Neural crest cell (in vitro differentiated cells): ENCODE measurements around the gene CDK15. TPM values are rescaled to one million over a fixed set of nuclear protein-coding genes. Genes with fewer than 3 reads are reported as not detected.

Experiments
- DNase-seq: peaks from one replicate; pipeline ENCODE4 v3.0.0; 2021; ENCODE audit warnings: low read depth, mixed read lengths, low spot score
- H3K27ac Mint-ChIP-seq: one replicate; pipeline ENCODE4 v1.8.0; 2021; ENCODE audit warnings: mild to moderate bottlenecking, mixed read lengths; ENCODE audit not compliant: unreplicated experiment
- H3K27me3 Mint-ChIP-seq: 2 replicates; pipeline ENCODE4 v1.8.0; 2021; ENCODE audit warnings: low read depth, mild to moderate bottlenecking, mixed read lengths
- H3K36me3 Mint-ChIP-seq: 2 replicates; pipeline ENCODE4 v1.8.0; 2021; ENCODE audit warnings: low read depth, mild to moderate bottlenecking, mixed read lengths
- H3K4me1 Mint-ChIP-seq: 2 replicates; pipeline ENCODE4 v1.8.0; 2021; ENCODE audit warnings: mixed read lengths
- H3K4me3 Mint-ChIP-seq: one replicate; pipeline ENCODE4 v1.8.0; 2021; ENCODE audit warnings: mild to moderate bottlenecking, mixed read lengths
- H3K9me3 Mint-ChIP-seq: 2 replicates; pipeline ENCODE4 v1.8.0; 2021; ENCODE audit warnings: mixed read lengths
- CTCF ChIP-seq: fragments of 200-600 bp; sonication (generic); conservative IDR thresholded peaks from 2 replicates; pipeline ENCODE4 v1.5.0; 2021; ENCODE audit warnings: antibody characterized with exemption, mild to moderate bottlenecking
- total RNA-seq: library from RNA; stranded (reverse); gene quantifications from 2 replicates; pipeline ENCODE4 v1.2.1, GENCODE V29; 2021

CDK15 gene
- total RNA-seq, 1 donor from 2014 or later = not detected

- H3K9me3 Mint-ChIP-seq = no peaks in the 10 kb centered on the region
- peaks cover 28% of the 10 kb centered on the region for H3K4me1 Mint-ChIP-seq
- H3K4me3 Mint-ChIP-seq = peak overlapping the region; percentile 95
- no peak for DNase-seq
- H3K27ac Mint-ChIP-seq = peak overlapping the region; percentile 85
- TF ChIP-seq CTCF = no peak
- H3K27me3 Mint-ChIP-seq = peaks cover 17% of the 10 kb centered on the region
- H3K36me3 Mint-ChIP-seq = no peaks in the 10 kb centered on the region
Measured at GRCh38 chr2:201781557-201782051, 24.7 kb upstream of the CDK15 start.

DNA sequence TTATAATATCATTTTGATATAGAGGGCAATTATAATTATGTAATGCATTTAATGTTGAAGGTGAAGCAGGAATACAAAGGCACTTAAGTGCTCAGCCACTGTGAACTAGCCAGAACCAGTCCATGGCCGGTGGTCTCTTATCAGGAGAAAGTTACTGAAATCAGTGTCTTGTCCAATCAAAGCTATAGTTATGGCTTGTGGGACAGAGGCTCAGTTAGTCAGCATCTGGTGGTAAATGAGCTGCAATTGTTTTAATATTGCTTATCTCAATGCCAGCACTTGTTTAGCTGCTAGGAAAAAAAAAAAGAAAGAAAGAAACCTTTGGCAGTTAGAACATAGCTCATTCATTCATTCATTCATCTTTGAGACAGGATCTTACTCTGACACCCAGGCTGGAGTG lies 21.8 kb upstream of the CDK15 start:
- Mint-ChIP-seq H3K36me3 (no peaks in the 10 kb centered on the region), H3K4me1 (peaks cover 20% of the 10 kb centered on the region), H3K4me3 (no peak overlapping the region), H3K9me3 (no peaks in the 10 kb centered on the region), H3K27me3 (peaks cover 22% of the 10 kb centered on the region), H3K27ac (no peak overlapping the region)
- DNase-seq = no peak
- no peak for TF ChIP-seq CTCF

DNA sequence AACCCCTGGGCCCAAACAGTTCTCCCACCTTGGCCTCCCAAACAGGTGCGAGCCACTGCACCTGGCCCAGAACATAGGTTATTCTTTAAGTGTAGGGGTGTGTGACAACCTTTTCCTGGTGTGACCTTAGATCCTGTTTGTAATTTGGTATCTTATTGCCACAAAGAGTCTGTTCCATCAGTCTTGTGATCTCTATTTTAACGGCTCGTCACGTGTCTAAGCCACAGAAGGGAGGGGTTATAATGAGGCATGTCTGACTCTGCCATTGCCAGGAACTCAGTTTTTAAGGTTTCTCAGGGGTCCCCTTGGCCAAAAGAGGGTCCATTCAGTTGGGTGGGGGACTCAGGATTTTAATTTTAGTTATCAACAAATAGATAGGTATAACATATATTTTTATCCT lies 21.2 kb upstream of the CDK15 start:
- no peaks in the 10 kb centered on the region for H3K36me3 Mint-ChIP-seq
- no peaks in the 10 kb centered on the region for H3K9me3 Mint-ChIP-seq
- no peak for DNase-seq
- H3K27ac Mint-ChIP-seq = no peak overlapping the region
- H3K27me3 Mint-ChIP-seq = peaks cover 24% of the 10 kb centered on the region
- H3K4me1 Mint-ChIP-seq = peaks cover 14% of the 10 kb centered on the region
- H3K4me3 Mint-ChIP-seq = no peak overlapping the region
- no peak for TF ChIP-seq CTCF

DNA sequence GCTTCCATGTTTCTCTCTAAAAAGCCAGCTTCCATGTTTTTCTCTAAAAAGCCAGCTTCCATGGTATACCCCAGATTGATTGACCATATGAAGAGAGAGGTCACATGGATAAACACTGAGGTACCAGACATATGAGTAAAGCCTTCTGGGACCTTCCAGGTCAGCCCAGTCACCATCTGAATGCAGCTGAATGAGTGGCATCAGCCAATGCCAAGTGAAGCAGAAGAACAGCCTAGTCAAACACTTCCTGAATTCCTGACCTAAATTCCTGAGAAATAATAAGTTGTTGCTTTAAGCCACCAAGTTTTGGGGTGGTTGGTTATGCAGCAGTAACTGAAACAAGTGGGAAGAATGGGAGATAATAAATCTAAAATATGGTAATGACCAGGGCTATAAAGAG lies 19.9 kb upstream of the CDK15 start:
- TF ChIP-seq CTCF = no peak

DNA sequence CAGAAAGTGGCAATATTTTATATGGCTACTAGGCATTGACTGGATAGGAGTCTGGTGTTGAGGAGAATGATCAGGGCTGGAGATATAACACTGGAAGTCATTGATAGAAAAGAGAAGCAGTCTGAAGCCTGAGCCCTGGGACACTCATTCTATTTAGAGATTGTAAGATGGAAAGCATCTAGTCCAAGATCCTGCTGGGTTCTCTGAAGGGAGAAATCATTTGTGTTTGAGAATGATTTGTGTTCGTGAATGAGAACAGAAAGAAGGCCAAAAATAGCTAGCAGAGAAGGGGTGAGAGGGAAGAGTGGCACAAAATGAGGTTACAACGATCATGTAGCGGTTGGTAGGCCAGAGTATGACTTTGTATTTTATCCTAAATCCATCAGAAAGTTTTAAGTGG lies 18.0 kb upstream of the CDK15 start:
- Mint-ChIP-seq H3K9me3 (no peaks in the 10 kb centered on the region), H3K4me3 (no peak overlapping the region), H3K36me3 (no peaks in the 10 kb centered on the region), H3K4me1 (no peaks in the 10 kb centered on the region), H3K27me3 (peaks cover 16% of the 10 kb centered on the region), H3K27ac (no peak overlapping the region)
- no peak for TF ChIP-seq CTCF
- no peak for DNase-seq

More for the DNA sequence above, 19.9 kb upstream of the CDK15 start:
- H3K4me1 Mint-ChIP-seq = peaks cover 4% of the 10 kb centered on the region
- H3K36me3 Mint-ChIP-seq = no peaks in the 10 kb centered on the region
- H3K9me3 Mint-ChIP-seq = no peaks in the 10 kb centered on the region
- H3K4me3 Mint-ChIP-seq = no peak overlapping the region
- H3K27me3 Mint-ChIP-seq = peaks cover 26% of the 10 kb centered on the region
- no peak for DNase-seq
- no peak overlapping the region for H3K27ac Mint-ChIP-seq

- Mint-ChIP-seq H3K4me3 (no peak overlapping the region), H3K9me3 (no peaks in the 10 kb centered on the region), H3K4me1 (no peaks in the 10 kb centered on the region), H3K27me3 (peaks cover 11% of the 10 kb centered on the region), H3K36me3 (no peaks in the 10 kb centered on the region), H3K27ac (no peak overlapping the region)
- DNase-seq = no peak
- no peak for TF ChIP-seq CTCF
Measured at GRCh38 chr2:201789395-201789794, 16.9 kb upstream of the CDK15 start.
